ENCODE measurements around the gene ZNF862.

The ZNF862 gene

GRCh38 chr7:149823631-149824199 lies 14.5 kb upstream of the ZNF862 start:
- no peak for TF ChIP-seq CTCF (IDR thresholded peaks at IDR 0.05; ENCODE audit: insufficient read depth, low read depth, low read length, missing control alignments)
- no peak for DNase-seq (ENCODE audit: low read depth)

GRCh38 chr7:149824301-149824741 lies 13.9 kb upstream of the ZNF862 start:
- TF ChIP-seq CTCF (IDR thresholded peaks at IDR 0.05; ENCODE audit: insufficient read depth, low read depth, low read length, missing control alignments): no peak
- no peak overlapping the region for H3K4me3 ChIP-seq (ENCODE audit: low read length)
- DNase-seq (ENCODE audit: low read depth): no peak

More at GRCh38 chr7:149823631-149824199, 14.5 kb upstream of the ZNF862 start:
- no peak overlapping the region for H3K4me3 ChIP-seq (ENCODE audit: low read length)

GRCh38 chr7:149824748-149825566 lies 13.2 kb upstream of the ZNF862 start:
- no peak for TF ChIP-seq CTCF (IDR thresholded peaks at IDR 0.05; ENCODE audit: insufficient read depth, low read depth, low read length, missing control alignments)
- H3K4me3 ChIP-seq (ENCODE audit: low read length): no peak overlapping the region
- no peak for DNase-seq (ENCODE audit: low read depth)

DNA sequence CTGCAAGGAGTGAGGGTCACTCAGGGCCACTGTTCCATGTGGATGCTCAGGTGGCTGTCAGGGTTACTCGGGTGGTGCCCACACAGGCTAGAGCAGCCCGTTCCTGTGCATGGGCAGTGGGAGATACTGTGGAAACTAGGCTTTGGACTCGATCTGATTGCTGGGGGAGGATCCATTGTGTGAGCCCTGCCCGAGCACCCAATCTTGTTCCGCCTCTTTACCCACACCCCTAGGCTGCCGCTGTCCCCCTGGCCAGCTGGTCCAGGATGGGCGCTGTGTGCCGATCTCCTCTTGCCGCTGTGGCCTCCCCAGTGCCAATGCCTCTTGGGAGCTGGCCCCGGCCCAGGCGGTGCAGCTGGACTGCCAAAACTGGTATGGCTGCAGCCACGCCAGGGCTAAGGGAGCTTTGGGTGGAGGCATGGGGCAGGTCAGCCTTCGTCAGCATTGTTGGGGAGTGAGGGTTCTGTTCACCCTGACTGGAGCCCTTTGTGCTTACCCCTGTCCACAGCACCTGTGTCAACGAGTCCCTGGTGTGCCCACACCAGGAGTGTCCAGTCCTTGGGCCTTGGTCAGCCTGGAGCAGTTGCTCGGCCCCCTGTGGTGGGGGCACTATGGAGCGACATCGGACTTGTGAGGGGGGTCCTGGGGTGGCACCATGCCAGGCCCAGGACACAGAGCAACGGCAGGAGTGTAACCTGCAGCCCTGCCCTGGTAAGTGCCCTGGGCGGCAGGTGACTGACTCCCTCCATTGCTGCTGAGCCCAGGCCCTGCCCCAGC lies 12.4 kb upstream of the ZNF862 start:
- no peak for TF ChIP-seq CTCF (IDR thresholded peaks at IDR 0.05; ENCODE audit: insufficient read depth, low read depth, low read length, missing control alignments)
- no peak overlapping the region for H3K4me3 ChIP-seq (ENCODE audit: low read length)
- DNase-seq (ENCODE audit: low read depth): no peak

- no peak for DNase-seq (ENCODE audit: low read depth)
- no peak for TF ChIP-seq CTCF (IDR thresholded peaks at IDR 0.05; ENCODE audit: insufficient read depth, low read depth, low read length, missing control alignments)
- H3K4me3 ChIP-seq (ENCODE audit: low read length): no peak overlapping the region
These were observed 11.7 kb upstream of the ZNF862 start for GRCh38 chr7:149826344-149827088.
